Liver (tissue), 9 donors: ENCODE results near the gene SLC12A3. TPM values are rescaled to one million over a fixed set of nuclear protein-coding genes. Genes with fewer than 3 reads are reported as not detected.

Source experiments
- DNase-seq: peaks from one replicate; pipeline ENCODE4 v3.0.0-alpha.2; 2017; ENCODE audit warnings: low spot score
- H3K27ac ChIP-seq, 2 donors: one replicate each; pipeline ENCODE4 v1.7.0; 2013; ENCODE audit warnings: inconsistent platforms in 2 of 2, low read length in 2 of 2, control low read depth in 1 of 2, low read depth in 1 of 2, mild to moderate bottlenecking in 1 of 2
- H3K27me3 ChIP-seq, 4 donors: one replicate each; pipeline versions ENCODE4 v1.6.1 to v1.7.0; 2013; ENCODE audit warnings: low read length in 3 of 4, inconsistent platforms in 1 of 4, mild to moderate bottlenecking in 1 of 4, moderate library complexity in 1 of 4; ENCODE audit not compliant: control insufficient read depth in 4 of 4, insufficient read depth in 4 of 4
- H3K36me3 ChIP-seq, 4 donors: one replicate each; pipeline versions ENCODE4 v1.6.1 to v1.7.0; 2013; ENCODE audit warnings: low read length in 3 of 4, mild to moderate bottlenecking in 3 of 4, low read depth in 1 of 4, moderate library complexity in 1 of 4; ENCODE audit not compliant: control insufficient read depth in 4 of 4, insufficient read depth in 3 of 4
- H3K4me1 ChIP-seq, 4 donors: one replicate each; pipeline versions ENCODE4 v1.6.1 to v1.7.0; 2013; ENCODE audit warnings: low read length in 3 of 4, mild to moderate bottlenecking in 3 of 4, moderate library complexity in 1 of 4; ENCODE audit not compliant: control insufficient read depth in 4 of 4, insufficient read depth in 4 of 4
- H3K4me3 ChIP-seq, 3 donors: one replicate each; pipeline versions ENCODE4 v1.6.1 to v1.7.0; 2013; ENCODE audit warnings: low read length in 3 of 3, control low read depth in 1 of 3, low read depth in 1 of 3, mild to moderate bottlenecking in 1 of 3
- H3K9ac ChIP-seq, 2 donors: one replicate each; pipeline ENCODE4 v1.7.0; 2013; ENCODE audit warnings: low read length in 2 of 2, mild to moderate bottlenecking in 2 of 2, moderate library complexity in 2 of 2, control low read depth in 1 of 2, low read depth in 1 of 2
- H3K9me3 ChIP-seq, 4 donors: one replicate each; pipeline versions ENCODE4 v1.6.1 to v1.7.0; 2013; ENCODE audit warnings: low read length in 3 of 4; ENCODE audit not compliant: control insufficient read depth in 4 of 4
- EGR1 ChIP-seq, 2 donors: IDR thresholded peaks; 2 replicates each; pipeline ENCODE4 v1.6.1; 2016 to 2018; ENCODE audit warnings: antibody characterized with exemption in 2 of 2, low read depth in 2 of 2
- FOXA1 ChIP-seq: IDR thresholded peaks from 2 replicates; pipeline ENCODE4 v1.6.1; 2016; ENCODE audit warnings: antibody characterized with exemption
- FOXA2 ChIP-seq: IDR thresholded peaks from 2 replicates; pipeline ENCODE4 v1.6.1; 2016; ENCODE audit warnings: antibody characterized with exemption
- GABPA ChIP-seq, 2 donors: IDR thresholded peaks in 1 of 2; conservative IDR thresholded peaks in 1 of 2; 2 replicates each; pipeline ENCODE4 v1.6.1; 2016; ENCODE audit warnings: antibody characterized with exemption in 2 of 2, mild to moderate bottlenecking in 1 of 2, moderate library complexity in 1 of 2
- HNF4A ChIP-seq, 2 donors: conservative IDR thresholded peaks; 2 replicates each; pipeline ENCODE4 v1.6.1; 2016; ENCODE audit warnings: antibody characterized with exemption in 2 of 2, mild to moderate bottlenecking in 2 of 2
- HNF4G ChIP-seq: IDR thresholded peaks from 2 replicates; pipeline ENCODE4 v1.6.1; 2016; ENCODE audit warnings: antibody characterized with exemption
- JUND ChIP-seq, 2 donors: IDR thresholded peaks; 2 replicates each; pipeline ENCODE4 v1.6.1; 2016; ENCODE audit warnings: antibody characterized with exemption in 2 of 2
- NR2F2 ChIP-seq: IDR thresholded peaks from 2 replicates; pipeline ENCODE4 v1.6.1; 2016; ENCODE audit warnings: antibody characterized with exemption
- RAD21 ChIP-seq, 2 donors: IDR thresholded peaks; 2 replicates each; pipeline ENCODE4 v1.6.1; 2016; ENCODE audit warnings: antibody characterized with exemption in 2 of 2, mild to moderate bottlenecking in 2 of 2
- RXRA ChIP-seq, 2 donors: IDR thresholded peaks; 2 replicates each; pipeline ENCODE4 v1.6.1; 2017 to 2018; ENCODE audit warnings: antibody characterized with exemption in 2 of 2, mild to moderate bottlenecking in 1 of 2
- SP1 ChIP-seq: IDR thresholded peaks from 2 replicates; pipeline ENCODE4 v1.6.1; 2018; ENCODE audit warnings: antibody characterized with exemption, mild to moderate bottlenecking
- TAF1 ChIP-seq: conservative IDR thresholded peaks from 2 replicates; pipeline ENCODE4 v1.6.1; 2016; ENCODE audit warnings: antibody characterized with exemption, mild to moderate bottlenecking
- YY1 ChIP-seq: IDR thresholded peaks from 2 replicates; pipeline ENCODE4 v1.6.1; 2016; ENCODE audit warnings: antibody characterized with exemption, mild to moderate bottlenecking
- WGBS: extraction: QIAGEN DNeasy Blood & Tissue Kit; methylation state at CpG from one replicate; pipeline ENCODE4 v1.1.7; 2013; 5-methylcytosine and 5-hydroxymethylcytosine counted together
- polyA plus RNA-seq, 2 donors: library from polyadenylated mRNA; stranded (reverse) in 1 of 2; unstranded in 1 of 2; fragments of 200-250 nt in 1 of 2; fragments of >200 nt in 1 of 2; fragmentation: Nextera tagmentation in 1 of 2; extraction: Ambion mirVana in 1 of 2; gene quantifications; one replicate each; pipeline versions ENCODE4 v1.2.1 to v1.2.3, GENCODE V29; 2013 to 2015
- total RNA-seq, 2 donors: library from RNA; depleted of rRNA; stranded (reverse); fragments of >200 nt; gene quantifications; one replicate each; pipeline ENCODE4 v1.2.3, GENCODE V29; 2014
- TF ChIP-seq, protein P1 (sequence below): IDR thresholded peaks from 2 replicates; pipeline ENCODE4 v1.6.1; 2016; ENCODE audit warnings: antibody characterized with exemption, mild to moderate bottlenecking
- TF ChIP-seq, protein P2 (sequence below): IDR thresholded peaks from 2 replicates; pipeline ENCODE4 v1.6.1; 2016; ENCODE audit warnings: antibody characterized with exemption
- TF ChIP-seq, protein P3 (sequence below): IDR thresholded peaks from 2 replicates; pipeline ENCODE4 v1.6.1; 2016; ENCODE audit warnings: antibody characterized with exemption
- TF ChIP-seq, protein P4 (sequence below): IDR thresholded peaks from 2 replicates; pipeline ENCODE4 v1.6.1; 2016; ENCODE audit warnings: antibody characterized with exemption
- TF ChIP-seq, protein P5 (sequence below): fragments of 150-350 bp; IDR thresholded peaks from 2 replicates; pipeline ENCODE4 v1.5.1; 2017; ENCODE audit warnings: improper control_type of control experiment, low read depth, low read length; ENCODE audit not compliant: missing input control
- donor health status: healthy.
- donor health status: healthy.
- donor health status: healthy.
- donor health status: healthy.
- donor health status: healthy.

SLC12A3 gene
- total and polyA plus RNA-seq, 4 donors, result 0.09 TPM; not detected in 3

DNA sequence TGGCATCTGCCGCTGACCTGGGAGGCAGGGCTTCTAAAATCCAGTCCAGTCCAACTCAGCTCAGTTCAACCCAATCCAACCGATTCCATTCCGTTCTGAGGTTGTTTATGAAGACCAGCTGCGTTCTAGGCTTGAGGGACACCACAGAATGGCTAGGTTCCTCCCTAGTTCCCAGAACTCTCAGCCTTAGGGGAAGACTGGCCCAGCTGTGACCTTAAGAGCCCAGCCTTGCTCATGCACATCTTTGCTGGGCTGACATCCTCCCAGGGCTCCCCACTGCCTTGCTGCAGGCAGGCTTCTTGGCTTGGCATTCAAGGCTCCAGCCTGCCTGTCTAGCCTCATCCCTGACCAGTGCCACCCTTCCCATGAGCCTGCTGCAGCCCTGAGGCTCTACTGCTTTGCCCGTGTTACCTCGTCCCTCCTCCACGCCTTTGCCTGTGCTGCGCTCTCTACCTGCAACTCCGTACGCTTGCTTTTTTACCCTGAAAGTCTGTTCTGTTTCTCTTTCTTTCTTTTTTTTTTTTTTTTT is 7.9 kb downstream of the SLC12A3 start:
- no peaks in the 10 kb centered on the region for H3K4me1 ChIP-seq
- no peaks in the 10 kb centered on the region for H3K9me3 ChIP-seq
- H3K36me3 ChIP-seq, result no peaks in the 10 kb centered on the region
- DNase-seq, result no peak
- no peak overlapping the region for H3K27ac ChIP-seq
- WGBS, result 93% methylated on average over 10 of the region's 10 CpGs
- no peak for TF ChIP-seq RAD21 (IDR thresholded peaks at IDR 0.05)
- TF ChIP-seq FOXA2, result no peak
- TF ChIP-seq, protein P1, sequence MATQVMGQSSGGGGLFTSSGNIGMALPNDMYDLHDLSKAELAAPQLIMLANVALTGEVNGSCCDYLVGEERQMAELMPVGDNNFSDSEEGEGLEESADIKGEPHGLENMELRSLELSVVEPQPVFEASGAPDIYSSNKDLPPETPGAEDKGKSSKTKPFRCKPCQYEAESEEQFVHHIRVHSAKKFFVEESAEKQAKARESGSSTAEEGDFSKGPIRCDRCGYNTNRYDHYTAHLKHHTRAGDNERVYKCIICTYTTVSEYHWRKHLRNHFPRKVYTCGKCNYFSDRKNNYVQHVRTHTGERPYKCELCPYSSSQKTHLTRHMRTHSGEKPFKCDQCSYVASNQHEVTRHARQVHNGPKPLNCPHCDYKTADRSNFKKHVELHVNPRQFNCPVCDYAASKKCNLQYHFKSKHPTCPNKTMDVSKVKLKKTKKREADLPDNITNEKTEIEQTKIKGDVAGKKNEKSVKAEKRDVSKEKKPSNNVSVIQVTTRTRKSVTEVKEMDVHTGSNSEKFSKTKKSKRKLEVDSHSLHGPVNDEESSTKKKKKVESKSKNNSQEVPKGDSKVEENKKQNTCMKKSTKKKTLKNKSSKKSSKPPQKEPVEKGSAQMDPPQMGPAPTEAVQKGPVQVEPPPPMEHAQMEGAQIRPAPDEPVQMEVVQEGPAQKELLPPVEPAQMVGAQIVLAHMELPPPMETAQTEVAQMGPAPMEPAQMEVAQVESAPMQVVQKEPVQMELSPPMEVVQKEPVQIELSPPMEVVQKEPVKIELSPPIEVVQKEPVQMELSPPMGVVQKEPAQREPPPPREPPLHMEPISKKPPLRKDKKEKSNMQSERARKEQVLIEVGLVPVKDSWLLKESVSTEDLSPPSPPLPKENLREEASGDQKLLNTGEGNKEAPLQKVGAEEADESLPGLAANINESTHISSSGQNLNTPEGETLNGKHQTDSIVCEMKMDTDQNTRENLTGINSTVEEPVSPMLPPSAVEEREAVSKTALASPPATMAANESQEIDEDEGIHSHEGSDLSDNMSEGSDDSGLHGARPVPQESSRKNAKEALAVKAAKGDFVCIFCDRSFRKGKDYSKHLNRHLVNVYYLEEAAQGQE, result no peak
- no peak for TF ChIP-seq SP1
- no peak for TF ChIP-seq FOXA1
- TF ChIP-seq HNF4A (conservative IDR thresholded peaks at IDR 0.05), result no peak
- TF ChIP-seq JUND (IDR thresholded peaks at IDR 0.05), result no peak
- no peak for TF ChIP-seq NR2F2
- no peak for TF ChIP-seq TAF1
- TF ChIP-seq, protein P2, sequence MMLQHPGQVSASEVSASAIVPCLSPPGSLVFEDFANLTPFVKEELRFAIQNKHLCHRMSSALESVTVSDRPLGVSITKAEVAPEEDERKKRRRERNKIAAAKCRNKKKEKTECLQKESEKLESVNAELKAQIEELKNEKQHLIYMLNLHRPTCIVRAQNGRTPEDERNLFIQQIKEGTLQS, result no peak
- no peak for TF ChIP-seq YY1
- TF ChIP-seq EGR1 (IDR thresholded peaks at IDR 0.05; ENCODE audit: low read depth in 2 of 2), result no peak
- TF ChIP-seq, protein P3, sequence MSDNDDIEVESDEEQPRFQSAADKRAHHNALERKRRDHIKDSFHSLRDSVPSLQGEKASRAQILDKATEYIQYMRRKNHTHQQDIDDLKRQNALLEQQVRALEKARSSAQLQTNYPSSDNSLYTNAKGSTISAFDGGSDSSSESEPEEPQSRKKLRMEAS, result no peak
- TF ChIP-seq, protein P4, sequence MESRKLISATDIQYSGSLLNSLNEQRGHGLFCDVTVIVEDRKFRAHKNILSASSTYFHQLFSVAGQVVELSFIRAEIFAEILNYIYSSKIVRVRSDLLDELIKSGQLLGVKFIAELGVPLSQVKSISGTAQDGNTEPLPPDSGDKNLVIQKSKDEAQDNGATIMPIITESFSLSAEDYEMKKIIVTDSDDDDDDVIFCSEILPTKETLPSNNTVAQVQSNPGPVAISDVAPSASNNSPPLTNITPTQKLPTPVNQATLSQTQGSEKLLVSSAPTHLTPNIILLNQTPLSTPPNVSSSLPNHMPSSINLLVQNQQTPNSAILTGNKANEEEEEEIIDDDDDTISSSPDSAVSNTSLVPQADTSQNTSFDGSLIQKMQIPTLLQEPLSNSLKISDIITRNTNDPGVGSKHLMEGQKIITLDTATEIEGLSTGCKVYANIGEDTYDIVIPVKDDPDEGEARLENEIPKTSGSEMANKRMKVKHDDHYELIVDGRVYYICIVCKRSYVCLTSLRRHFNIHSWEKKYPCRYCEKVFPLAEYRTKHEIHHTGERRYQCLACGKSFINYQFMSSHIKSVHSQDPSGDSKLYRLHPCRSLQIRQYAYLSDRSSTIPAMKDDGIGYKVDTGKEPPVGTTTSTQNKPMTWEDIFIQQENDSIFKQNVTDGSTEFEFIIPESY, result no peak
- no peak for TF ChIP-seq GABPA (IDR thresholded peaks at IDR 0.05 in 1 of 2, conservative IDR thresholded peaks at IDR 0.05 in 1 of 2)
- TF ChIP-seq, protein P5, sequence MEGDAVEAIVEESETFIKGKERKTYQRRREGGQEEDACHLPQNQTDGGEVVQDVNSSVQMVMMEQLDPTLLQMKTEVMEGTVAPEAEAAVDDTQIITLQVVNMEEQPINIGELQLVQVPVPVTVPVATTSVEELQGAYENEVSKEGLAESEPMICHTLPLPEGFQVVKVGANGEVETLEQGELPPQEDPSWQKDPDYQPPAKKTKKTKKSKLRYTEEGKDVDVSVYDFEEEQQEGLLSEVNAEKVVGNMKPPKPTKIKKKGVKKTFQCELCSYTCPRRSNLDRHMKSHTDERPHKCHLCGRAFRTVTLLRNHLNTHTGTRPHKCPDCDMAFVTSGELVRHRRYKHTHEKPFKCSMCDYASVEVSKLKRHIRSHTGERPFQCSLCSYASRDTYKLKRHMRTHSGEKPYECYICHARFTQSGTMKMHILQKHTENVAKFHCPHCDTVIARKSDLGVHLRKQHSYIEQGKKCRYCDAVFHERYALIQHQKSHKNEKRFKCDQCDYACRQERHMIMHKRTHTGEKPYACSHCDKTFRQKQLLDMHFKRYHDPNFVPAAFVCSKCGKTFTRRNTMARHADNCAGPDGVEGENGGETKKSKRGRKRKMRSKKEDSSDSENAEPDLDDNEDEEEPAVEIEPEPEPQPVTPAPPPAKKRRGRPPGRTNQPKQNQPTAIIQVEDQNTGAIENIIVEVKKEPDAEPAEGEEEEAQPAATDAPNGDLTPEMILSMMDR, result no peak
- no peak for TF ChIP-seq RXRA (IDR thresholded peaks at IDR 0.05)
- no peak for TF ChIP-seq HNF4G
- H3K27me3 ChIP-seq, result no peaks in the 10 kb centered on the region
- no peak overlapping the region for H3K9ac ChIP-seq
- H3K4me3 ChIP-seq, result no peak overlapping the region
